ENCODE measurements around the gene HIGD1C. TPM values are rescaled to one million over a fixed set of nuclear protein-coding genes. Genes with fewer than 3 reads are reported as not detected.
"Not testable (repeated sequence)": the region's sequence is repeated elsewhere in the genome, so short reads cannot be mapped to it uniquely, and the experiment has no call there.

Gene HIGD1C
- total RNA-seq, 1 donor from 2014 or later: not detected

GRCh38 chr12:50933459-50934124 is 18.8 kb upstream of the HIGD1C start:
- no peak for DNase-seq (ENCODE audit: low spot score)

- DNase-seq (ENCODE audit: low spot score): no peak
Observed at GRCh38 chr12:50934371-50934851, 17.9 kb upstream of the HIGD1C start.

- no peak for DNase-seq (ENCODE audit: low spot score)
Observed at GRCh38 chr12:50934981-50935807, 17.1 kb upstream of the HIGD1C start.

GRCh38 chr12:50936821-50937530 is 15.4 kb upstream of the HIGD1C start:
- no peak for DNase-seq (ENCODE audit: low spot score)

- DNase-seq (ENCODE audit: low spot score): no peak
Observed at GRCh38 chr12:50937653-50938052, 14.7 kb upstream of the HIGD1C start.

- DNase-seq (ENCODE audit: low spot score): no peak
Observed at GRCh38 chr12:50947933-50948626, 4.3 kb upstream of the HIGD1C start.

- DNase-seq (ENCODE audit: low spot score): no peak
Observed at GRCh38 chr12:50948798-50949197, 3.5 kb upstream of the HIGD1C start.

- no peak for DNase-seq (ENCODE audit: low spot score)
Observed at GRCh38 chr12:50949801-50950302, 2.5 kb upstream of the HIGD1C start.

- no peak for DNase-seq (ENCODE audit: low spot score)
Observed at GRCh38 chr12:50951112-50951511, 1.2 kb upstream of the HIGD1C start.

GRCh38 chr12:50953047-50953446 is 703 bp downstream of the HIGD1C start:
- no peak for DNase-seq (ENCODE audit: low spot score)

- DNase-seq (ENCODE audit: low spot score): not testable (repeated sequence)
Observed at GRCh38 chr12:50954789-50955188, 2.4 kb downstream of the HIGD1C start.

- DNase-seq (ENCODE audit: low spot score): no peak
Observed at GRCh38 chr12:50955288-50955687, 2.9 kb downstream of the HIGD1C start.

- DNase-seq (ENCODE audit: low spot score): no peak
Observed at GRCh38 chr12:50955697-50956096, 3.4 kb downstream of the HIGD1C start.

- no peak for DNase-seq (ENCODE audit: low spot score)
Observed at GRCh38 chr12:50960130-50960529, 7.8 kb downstream of the HIGD1C start.

- no peak for DNase-seq (ENCODE audit: low spot score)
Observed at GRCh38 chr12:50961708-50962107, 9.4 kb downstream of the HIGD1C start.

- no peak for DNase-seq (ENCODE audit: low spot score)
Observed at GRCh38 chr12:50964432-50964831, 12.1 kb downstream of the HIGD1C start.

GRCh38 chr12:50971946-50972345 is 19.6 kb downstream of the HIGD1C start:
- DNase-seq (ENCODE audit: low spot score): no peak

GRCh38 chr12:50979369-50980052 is 27.2 kb downstream of the HIGD1C start:
- no peak for DNase-seq (ENCODE audit: low spot score)

- no peak for DNase-seq (ENCODE audit: low spot score)
Observed at GRCh38 chr12:50980545-50980944, 28.2 kb downstream of the HIGD1C start.

- DNase-seq (ENCODE audit: low spot score): no peak
Observed at GRCh38 chr12:50981319-50982239, 29.2 kb downstream of the HIGD1C start.

All from ureter (tissue), 1 donor.